Breast epithelium (tissue), 4 donors: ENCODE data around the gene PDS5B. TPM values are rescaled to one million over a fixed set of nuclear protein-coding genes. Genes with fewer than 3 reads are reported as not detected.

ENCODE experiments used
- DNase-seq, 2 donors: peaks; one replicate each; pipeline ENCODE4 v3.0.0-alpha.2; 2019; ENCODE audit warnings: low spot score in 2 of 2
- H3K27ac ChIP-seq, 2 donors: fragments of 200-600 bp; sonication (generic) in 1 of 2; one replicate each; pipeline ENCODE4 v1.5.1; 2016 to 2019; ENCODE audit warnings: mild to moderate bottlenecking in 1 of 2
- H3K27me3 ChIP-seq, 2 donors: fragments of 200-600 bp; sonication (generic) in 1 of 2; one replicate each; pipeline versions ENCODE4 v1.5.1 to v1.6.0; 2017 to 2019; ENCODE audit warnings: control low read depth in 1 of 2, mild to moderate bottlenecking in 1 of 2
- H3K36me3 ChIP-seq: fragments of 200-600 bp; one replicate; pipeline ENCODE4 v1.5.1; 2019
- H3K4me1 ChIP-seq, 2 donors: fragments of 200-600 bp; sonication (generic); one replicate each; pipeline ENCODE4 v1.5.1; 2016 to 2019; ENCODE audit warnings: control low read depth in 1 of 2
- H3K4me3 ChIP-seq, 3 donors: fragments of 200-600 bp; sonication (generic); 1 replicate in 2 of 3; 2 replicates in 1 of 3; pipeline ENCODE4 v1.5.1; 2016 to 2019; ENCODE audit warnings: mild to moderate bottlenecking in 3 of 3, moderate library complexity in 2 of 3
- H3K9me3 ChIP-seq, 2 donors: fragments of 200-600 bp; sonication (generic) in 1 of 2; one replicate each; pipeline ENCODE4 v1.5.1; 2016 to 2019; ENCODE audit warnings: control low read depth in 1 of 2
- CTCF ChIP-seq, 3 donors: fragments of 450-650 bp; IDR thresholded peaks; one replicate each; pipeline ENCODE4 v1.5.1; 2016 to 2017; ENCODE audit warnings: antibody characterized with exemption in 3 of 3, mild to moderate bottlenecking in 3 of 3, moderate library complexity in 3 of 3
- POLR2A ChIP-seq: fragments of 450-650 bp; IDR thresholded peaks from one replicate; pipeline ENCODE4 v1.6.1; 2016; ENCODE audit warnings: antibody characterized with exemption, mild to moderate bottlenecking, moderate library complexity
- POLR2AphosphoS5 ChIP-seq, 3 donors: sonication (generic); formaldehyde crosslinking; IDR thresholded peaks; one replicate each; pipeline ENCODE4 v1.6.1; 2017; ENCODE audit warnings: antibody characterized with exemption in 3 of 3
- intact Hi-C: fragments of 100-400 bp; cut with DNase I; formaldehyde crosslinking; loops from one replicate; pipeline ENCODE4 v1.15.1; 2023; ENCODE audit warnings: low total_unique reads
- total RNA-seq, 3 donors: library from RNA; depleted of rRNA; stranded (reverse); fragments of >200 nt; gene quantifications; one replicate each; pipeline ENCODE4 v1.1.0, GENCODE V29; 2016

Gene PDS5B
- 10 to 100 TPM; 35.0 to 71.7 (median 66.2) TPM for total RNA-seq

GRCh38 chr13:32586080-32586900 is at the start of gene PDS5B:
Gene PDS5B, plus strand, starts transcription at chr13:32586452. Its CDS starts 62,321 bp downstream, at chr13:32648773.
- intact Hi-C loops: no loop called here
- DNase-seq: peak; percentile 91 to 92
- no peaks in the 10 kb centered on the region for H3K36me3 ChIP-seq

GRCh38 chr13:32537580-32538142 is 48.6 kb upstream of the PDS5B start:
- peak in 1 of 2 donors; percentile 30 for DNase-seq
- H3K36me3 ChIP-seq: no peaks in the 10 kb centered on the region
- peak overlapping the region; percentile 83 to 89 (median 83) for H3K4me3 ChIP-seq
- intact Hi-C loops: no loop called here
- TF ChIP-seq POLR2A (no peak), CTCF (IDR thresholded peaks at IDR 0.05) (no peak), POLR2AphosphoS5 (IDR thresholded peaks at IDR 0.05) (no peak)
- H3K27ac ChIP-seq: peak overlapping the region; percentile 95 to 99
- H3K9me3 ChIP-seq: no peaks in the 10 kb centered on the region
- H3K27me3 ChIP-seq: no peaks in the 10 kb centered on the region
- no peaks in the 10 kb centered on the region for H3K4me1 ChIP-seq

More at GRCh38 chr13:32586080-32586900, at the start of gene PDS5B:
- peaks cover 0 to 17% of the 10 kb centered on the region in 2 donors for H3K4me1 ChIP-seq
- H3K27ac ChIP-seq: peak within 1 kb of the TSS; percentile 92 to 98
- H3K9me3 ChIP-seq: no peaks in the 10 kb centered on the region
- no peaks in the 10 kb centered on the region for H3K27me3 ChIP-seq
- TF ChIP-seq POLR2AphosphoS5 (IDR thresholded peaks at IDR 0.05) (peak; percentile 56 to 74 (median 72)), POLR2A (peak; percentile 17), CTCF (IDR thresholded peaks at IDR 0.05) (peak; percentile 64 to 99 (median 65))
- peak within 1 kb of the TSS; percentile 74 to 91 (median 79) for H3K4me3 ChIP-seq

- no peaks in the 10 kb centered on the region for H3K9me3 ChIP-seq
These were observed 48.1 kb upstream of the PDS5B start for GRCh38 chr13:32538143-32538620.

GRCh38 chr13:32538621-32539246 is 47.5 kb upstream of the PDS5B start, which contains the start of gene N4BP2L2:
Gene N4BP2L2, minus strand, starts transcription at chr13:32538795. Its CDS starts 1,768 bp downstream, at chr13:32537027.
- Histone ChIP-seq H3K4me1 (no peaks in the 10 kb centered on the region), H3K4me3 (peak within 1 kb of the TSS; percentile 83 to 89 (median 83)), H3K27ac (peak within 1 kb of the TSS; percentile 95 to 99), H3K36me3 (no peaks in the 10 kb centered on the region), H3K27me3 (no peaks in the 10 kb centered on the region), H3K9me3 (no peaks in the 10 kb centered on the region)
- peak; percentile 90 to 94 for DNase-seq
- intact Hi-C loops: no loop called here
- TF ChIP-seq POLR2AphosphoS5 (IDR thresholded peaks at IDR 0.05): peak; percentile 90 to 98 (median 94)
- peak; percentile 72 for TF ChIP-seq POLR2A
- TF ChIP-seq CTCF (IDR thresholded peaks at IDR 0.05): no peak

More at GRCh38 chr13:32538143-32538620, 48.1 kb upstream of the PDS5B start:
- intact Hi-C loops: no loop called here
- no peaks in the 10 kb centered on the region for H3K36me3 ChIP-seq
- H3K4me1 ChIP-seq: no peaks in the 10 kb centered on the region
- H3K27me3 ChIP-seq: no peaks in the 10 kb centered on the region
- H3K4me3 ChIP-seq: peak overlapping the region; percentile 83 to 89 (median 83)
- no peak for TF ChIP-seq POLR2AphosphoS5 (IDR thresholded peaks at IDR 0.05)
- no peak for TF ChIP-seq CTCF (IDR thresholded peaks at IDR 0.05)
- DNase-seq: peak; percentile 26 to 53
- peak overlapping the region; percentile 95 to 99 for H3K27ac ChIP-seq
